Coronary artery (tissue), 2 donors: Measurements from ENCODE around the gene YWHAB.

Experiments used
- DNase-seq: peaks from one replicate; pipeline ENCODE4 v3.0.0-alpha.2; 2017; ENCODE audit warnings: low spot score
- H3K27ac ChIP-seq, 2 donors: fragments of 200-600 bp; sonication (generic); one replicate each; pipeline ENCODE4 v1.5.1; 2016 to 2019
- H3K4me3 ChIP-seq: fragments of 200-600 bp; sonication (generic); 2 replicates; pipeline ENCODE4 v1.5.1; 2016; ENCODE audit warnings: mild to moderate bottlenecking, moderate library complexity
- TF ChIP-seq, protein P1 (sequence below): fragments of 200-600 bp; sonication (generic); IDR thresholded peaks from one replicate; pipeline ENCODE4 v1.5.1; 2019; ENCODE audit warnings: antibody characterized with exemption

YWHAB gene

DNA sequence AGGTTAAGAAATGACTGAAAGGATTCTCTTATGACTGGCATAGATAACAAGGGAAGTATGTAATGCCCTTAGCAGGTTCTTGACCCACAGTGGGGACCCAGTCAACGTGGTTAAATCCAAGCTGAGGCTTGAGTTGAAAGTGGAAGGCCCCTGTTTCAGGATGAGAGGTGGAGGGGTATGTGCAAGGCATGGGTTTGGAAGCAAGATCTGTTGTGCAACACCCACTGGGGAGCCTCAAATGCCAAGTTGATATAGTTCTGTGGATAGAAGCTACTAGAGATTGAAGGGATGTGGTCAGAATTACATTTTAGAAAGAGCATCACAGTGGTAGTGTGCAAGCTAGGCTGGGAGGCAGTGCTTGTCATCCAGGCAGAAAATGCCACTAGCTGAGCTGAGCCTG, 29.4 kb downstream of the YWHAB start:
- TF ChIP-seq, protein P1, sequence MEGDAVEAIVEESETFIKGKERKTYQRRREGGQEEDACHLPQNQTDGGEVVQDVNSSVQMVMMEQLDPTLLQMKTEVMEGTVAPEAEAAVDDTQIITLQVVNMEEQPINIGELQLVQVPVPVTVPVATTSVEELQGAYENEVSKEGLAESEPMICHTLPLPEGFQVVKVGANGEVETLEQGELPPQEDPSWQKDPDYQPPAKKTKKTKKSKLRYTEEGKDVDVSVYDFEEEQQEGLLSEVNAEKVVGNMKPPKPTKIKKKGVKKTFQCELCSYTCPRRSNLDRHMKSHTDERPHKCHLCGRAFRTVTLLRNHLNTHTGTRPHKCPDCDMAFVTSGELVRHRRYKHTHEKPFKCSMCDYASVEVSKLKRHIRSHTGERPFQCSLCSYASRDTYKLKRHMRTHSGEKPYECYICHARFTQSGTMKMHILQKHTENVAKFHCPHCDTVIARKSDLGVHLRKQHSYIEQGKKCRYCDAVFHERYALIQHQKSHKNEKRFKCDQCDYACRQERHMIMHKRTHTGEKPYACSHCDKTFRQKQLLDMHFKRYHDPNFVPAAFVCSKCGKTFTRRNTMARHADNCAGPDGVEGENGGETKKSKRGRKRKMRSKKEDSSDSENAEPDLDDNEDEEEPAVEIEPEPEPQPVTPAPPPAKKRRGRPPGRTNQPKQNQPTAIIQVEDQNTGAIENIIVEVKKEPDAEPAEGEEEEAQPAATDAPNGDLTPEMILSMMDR = no peak
- DNase-seq = no peak
- Histone ChIP-seq H3K4me3 (no peak overlapping the region), H3K27ac (no peak overlapping the region)

DNA sequence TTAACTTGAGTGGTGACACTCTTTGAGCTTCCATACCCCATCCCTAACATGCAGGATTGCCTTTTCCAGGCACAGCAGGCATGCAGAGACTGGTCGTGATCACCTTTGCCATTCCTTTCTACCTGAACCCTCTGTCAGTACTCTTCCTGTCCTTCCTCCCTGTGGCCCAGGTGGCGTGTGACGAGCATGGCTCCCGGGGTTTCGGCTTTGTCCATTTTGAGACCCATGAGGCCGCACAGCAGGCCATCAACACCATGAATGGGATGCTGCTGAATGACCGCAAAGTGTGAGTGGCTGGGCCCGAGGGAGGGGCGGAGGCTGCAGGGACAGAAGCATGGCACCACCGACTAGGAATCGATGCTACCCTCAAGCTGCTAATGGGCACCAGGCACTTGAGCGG, 31.1 kb downstream of the YWHAB start:
- no peak for DNase-seq
- Histone ChIP-seq H3K27ac (no peak overlapping the region), H3K4me3 (no peak overlapping the region)
- TF ChIP-seq, protein P1 = no peak

DNA sequence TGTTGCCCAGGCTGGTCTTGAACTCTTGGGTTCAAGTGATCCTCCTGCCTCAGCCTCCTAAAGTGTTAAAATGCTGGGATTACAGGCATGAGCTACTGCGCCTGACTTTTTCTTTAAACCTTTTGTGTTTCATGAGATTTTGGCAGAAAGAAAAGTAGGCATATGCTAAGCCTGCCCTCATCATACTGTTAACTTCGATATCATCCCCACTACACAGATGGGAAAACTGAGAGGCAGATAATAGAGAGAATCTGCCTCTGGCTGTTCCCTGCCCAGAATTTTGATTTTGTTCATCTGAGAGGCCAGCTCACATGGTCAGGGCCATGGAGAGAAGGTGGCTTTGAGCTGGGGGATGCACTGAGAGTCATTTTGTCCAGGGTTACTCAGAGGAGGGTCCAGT, 31.9 kb downstream of the YWHAB start:
- no peak overlapping the region for H3K4me3 ChIP-seq
- TF ChIP-seq, protein P1 = no peak
- H3K27ac ChIP-seq = no peak overlapping the region
- no peak for DNase-seq

DNA sequence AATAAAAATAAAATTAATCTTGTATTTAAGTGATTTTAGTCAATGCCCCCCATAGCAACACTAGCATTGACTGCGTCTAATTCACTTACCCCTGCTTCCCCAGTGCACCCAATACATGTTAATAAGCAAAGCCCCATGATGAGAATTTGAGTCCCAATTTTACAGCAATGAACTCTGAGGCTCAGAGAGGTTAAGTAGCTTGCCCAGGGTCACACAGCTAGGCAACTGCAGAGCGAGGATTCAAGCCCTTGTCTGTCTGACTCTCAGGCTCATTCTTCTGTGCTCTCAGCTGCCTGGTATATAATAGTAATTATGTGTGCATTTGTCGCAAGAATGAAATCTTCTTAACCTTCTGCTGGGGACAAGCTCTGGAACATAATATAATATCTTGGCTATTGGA, 32.8 kb downstream of the YWHAB start:
- no peak for DNase-seq
- Histone ChIP-seq H3K27ac (no peak overlapping the region), H3K4me3 (no peak overlapping the region)
- TF ChIP-seq, protein P1 = no peak

DNA sequence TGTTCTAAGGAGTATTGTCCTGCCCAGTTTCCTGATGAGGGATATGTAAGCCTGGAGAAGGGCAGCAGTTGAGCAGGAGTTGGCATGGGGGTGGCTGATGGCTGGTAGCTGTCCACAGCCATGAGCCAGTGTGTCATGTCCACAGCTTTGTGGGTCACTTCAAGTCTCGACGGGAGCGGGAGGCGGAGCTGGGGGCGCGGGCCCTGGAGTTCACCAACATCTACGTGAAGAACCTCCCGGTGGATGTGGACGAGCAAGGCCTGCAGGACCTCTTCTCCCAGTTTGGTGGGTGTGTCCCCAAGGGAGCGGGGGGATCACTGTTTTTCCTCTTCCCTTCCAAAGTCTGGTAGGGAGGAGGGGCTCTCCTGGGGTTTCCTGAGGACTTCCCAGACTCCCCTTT, 33.3 kb downstream of the YWHAB start:
- no peak overlapping the region for H3K27ac ChIP-seq
- TF ChIP-seq, protein P1 = no peak
- DNase-seq = no peak
- H3K4me3 ChIP-seq = no peak overlapping the region

DNA sequence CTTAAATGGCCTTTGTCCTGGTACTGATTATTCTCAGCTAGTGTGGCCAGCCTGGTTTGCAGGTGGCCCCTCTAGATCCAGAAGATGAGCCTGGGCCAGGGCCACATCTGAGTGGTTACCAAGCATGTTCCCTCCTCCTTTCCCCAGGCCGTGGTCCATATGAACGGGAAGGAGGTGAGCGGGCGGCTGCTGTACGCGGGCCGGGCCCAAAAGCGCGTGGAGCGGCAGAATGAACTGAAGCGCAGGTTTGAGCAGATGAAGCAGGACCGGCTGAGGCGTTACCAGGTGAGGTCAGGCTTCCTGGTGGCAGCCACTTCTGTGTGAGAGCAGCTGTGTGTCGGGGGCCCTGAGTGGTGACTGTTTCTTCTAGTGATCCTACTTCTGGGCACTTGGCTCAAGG, 35.9 kb downstream of the YWHAB start:
- TF ChIP-seq, protein P1 = no peak
- Histone ChIP-seq H3K4me3 (no peak overlapping the region), H3K27ac (no peak overlapping the region)
- no peak for DNase-seq

DNA sequence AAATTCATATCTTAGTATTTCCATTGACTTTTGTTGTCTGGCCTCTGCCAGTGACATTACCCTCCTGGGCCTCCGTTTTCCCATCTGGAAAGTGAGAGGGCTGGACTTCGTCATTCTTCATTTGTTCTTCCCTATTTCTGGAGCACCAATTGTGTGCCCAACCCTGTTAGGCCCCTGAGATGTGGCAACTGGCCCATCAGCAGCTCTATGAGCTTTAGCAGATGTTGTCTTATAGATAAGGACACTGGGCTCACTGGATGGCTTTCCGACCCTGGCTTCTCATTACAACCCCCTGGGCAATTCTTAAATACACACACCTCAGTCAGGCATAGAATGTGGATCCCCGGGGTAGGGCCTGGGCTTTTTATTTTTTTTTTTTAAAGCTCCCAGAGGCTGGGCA, 39.0 kb downstream of the YWHAB start:
- TF ChIP-seq, protein P1 = no peak
- no peak overlapping the region for H3K4me3 ChIP-seq
- no peak for DNase-seq
- H3K27ac ChIP-seq = no peak overlapping the region
